Tongue (tissue), 2 donors: ENCODE results near the gene CITED1. TPM values are rescaled to one million over a fixed set of nuclear protein-coding genes. Genes with fewer than 3 reads are reported as not detected.
A peak's percentile ranks its signal among the peaks of the same experiment; 100 is the strongest.
"Not testable (repeated sequence)": the region's sequence is repeated elsewhere in the genome, so short reads cannot be mapped to it uniquely, and the experiment has no call there.

Experiments
- DNase-seq: peaks from one replicate; pipeline ENCODE4 v3.0.0-alpha.2; 2015
- total RNA-seq: library from RNA; depleted of rRNA; stranded (reverse); fragments of >200 nt; gene quantifications from one replicate; pipeline ENCODE4 v1.2.3, GENCODE V29; 2014

The CITED1 gene
- total RNA-seq, result 4.6 TPM

- peak; percentile 37 for DNase-seq
Measured at GRCh38 chrX:72305286-72306084, at the start of gene CITED1. CITED1 (minus strand) TSS chrX:72305914; CDS start chrX:72302869, 3,045 bp downstream.

- DNase-seq, result no peak
Measured at GRCh38 chrX:72352786-72353185, 47.1 kb upstream of the CITED1 start.

GRCh38 chrX:72351606-72352334 lies 46.1 kb upstream of the CITED1 start:
- DNase-seq, result peak; percentile 65

- no peak for DNase-seq
Measured at GRCh38 chrX:72349190-72349589, 43.5 kb upstream of the CITED1 start.

GRCh38 chrX:72348247-72348979 lies 42.7 kb upstream of the CITED1 start:
- DNase-seq, result no peak

- no peak for DNase-seq
Measured at GRCh38 chrX:72347366-72347765, 41.7 kb upstream of the CITED1 start.

- DNase-seq, result no peak
Measured at GRCh38 chrX:72346302-72346949, 40.7 kb upstream of the CITED1 start.

GRCh38 chrX:72340626-72341025 lies 34.9 kb upstream of the CITED1 start:
- peak; percentile 63 for DNase-seq

- DNase-seq, result no peak
Measured at GRCh38 chrX:72340041-72340440, 34.3 kb upstream of the CITED1 start.

- no peak for DNase-seq
Measured at GRCh38 chrX:72330131-72330530, 24.4 kb upstream of the CITED1 start.

- DNase-seq, result no peak
Measured at GRCh38 chrX:72326605-72327300, 21.0 kb upstream of the CITED1 start.

GRCh38 chrX:72319651-72320050 lies 13.9 kb upstream of the CITED1 start:
- DNase-seq, result not testable (repeated sequence)

GRCh38 chrX:72317139-72317538 lies 11.4 kb upstream of the CITED1 start:
- no peak for DNase-seq

GRCh38 chrX:72316408-72317110 lies 10.8 kb upstream of the CITED1 start:
- DNase-seq, result peak; percentile 77

GRCh38 chrX:72314881-72315280 lies 9.2 kb upstream of the CITED1 start:
- DNase-seq, result no peak

- peak; percentile 73 for DNase-seq
Measured at GRCh38 chrX:72313707-72314641, 8.3 kb upstream of the CITED1 start.

GRCh38 chrX:72312311-72312940 lies 6.7 kb upstream of the CITED1 start:
- no peak for DNase-seq

- peak; percentile 16 for DNase-seq
Measured at GRCh38 chrX:72309297-72310071, 3.8 kb upstream of the CITED1 start.
